EH (cell line): ENCODE measurements around the gene U2AF1L4.
"Not testable (repeated sequence)": the region's sequence is repeated elsewhere in the genome, so short reads cannot be mapped to it uniquely, and the experiment has no call there.

Source experiments
- DNase-seq: peaks from one replicate; pipeline ENCODE4 v3.0.0-alpha.2; 2015; ENCODE audit warnings: low read depth

The U2AF1L4 gene

DNA sequence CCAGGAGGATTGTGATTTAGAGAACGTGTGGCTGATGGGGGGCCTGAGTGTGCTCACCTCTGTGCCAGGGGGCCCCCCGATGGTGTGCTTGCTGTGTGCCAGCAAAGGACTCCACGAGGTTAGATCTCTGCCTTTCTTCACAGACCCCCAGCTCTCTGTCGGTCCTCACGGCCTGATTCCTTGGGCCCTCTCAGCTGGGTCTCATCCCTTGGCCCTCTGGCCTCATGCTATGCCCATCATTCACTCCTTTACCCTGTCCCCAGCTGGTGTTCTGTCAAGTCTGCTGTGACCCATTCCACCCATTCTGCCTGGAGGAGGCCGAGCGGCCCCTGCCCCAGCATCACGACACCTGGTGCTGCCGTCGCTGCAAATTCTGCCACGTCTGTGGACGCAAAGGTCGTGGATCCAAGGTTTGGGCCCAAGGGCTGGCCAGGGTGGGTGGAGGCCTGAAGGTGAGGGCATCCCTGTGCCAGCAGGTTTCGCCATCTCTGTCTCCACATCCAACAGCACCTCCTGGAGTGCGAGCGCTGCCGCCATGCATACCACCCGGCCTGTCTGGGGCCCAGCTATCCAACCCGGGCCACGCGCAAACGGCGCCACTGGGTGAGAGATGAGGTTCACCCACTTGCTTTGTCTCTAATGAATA lies 19.9 kb downstream of the U2AF1L4 start:
- DNase-seq, result no peak

DNA sequence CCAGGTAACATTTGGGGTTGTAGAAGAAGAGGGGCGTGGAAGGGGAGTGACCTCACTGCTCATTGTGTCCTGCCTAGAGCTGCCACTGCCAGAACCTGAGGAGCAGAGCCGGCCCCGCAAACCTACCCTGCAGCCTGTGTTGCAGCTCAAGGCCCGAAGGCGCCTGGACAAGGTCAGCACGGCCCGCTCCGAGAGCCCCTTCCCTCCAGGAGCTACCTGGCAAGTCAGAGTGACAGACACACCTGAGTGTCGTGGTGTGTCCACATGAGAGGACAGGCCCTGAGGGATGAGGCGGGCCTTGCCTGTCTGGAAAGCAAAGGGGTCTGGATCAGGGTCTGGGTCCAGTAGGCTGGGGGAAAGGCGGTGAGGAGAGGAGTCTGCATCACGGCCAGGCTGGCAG lies 20.7 kb downstream of the U2AF1L4 start:
- DNase-seq, result no peak

GRCh38 chr19:35724132-35724531 lies 21.1 kb downstream of the U2AF1L4 start:
- not testable (repeated sequence) for DNase-seq

DNA sequence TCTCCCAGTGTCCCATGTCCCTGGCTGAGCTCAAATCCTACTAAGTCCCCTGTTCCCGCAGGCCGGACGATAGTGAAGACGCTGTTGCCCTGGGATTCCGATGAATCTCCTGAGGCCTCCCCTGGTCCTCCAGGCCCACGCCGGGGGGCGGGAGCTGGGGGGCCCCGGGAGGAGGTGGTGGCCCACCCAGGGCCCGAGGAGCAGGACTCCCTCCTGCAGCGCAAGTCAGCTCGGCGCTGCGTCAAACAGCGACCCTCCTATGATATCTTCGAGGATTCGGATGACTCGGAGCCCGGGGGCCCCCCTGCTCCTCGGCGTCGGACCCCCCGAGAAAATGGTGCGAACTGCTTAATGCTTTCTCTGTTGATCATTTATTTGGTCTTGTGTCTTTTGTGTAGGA lies 21.5 kb downstream of the U2AF1L4 start:
- DNase-seq, result no peak

DNA sequence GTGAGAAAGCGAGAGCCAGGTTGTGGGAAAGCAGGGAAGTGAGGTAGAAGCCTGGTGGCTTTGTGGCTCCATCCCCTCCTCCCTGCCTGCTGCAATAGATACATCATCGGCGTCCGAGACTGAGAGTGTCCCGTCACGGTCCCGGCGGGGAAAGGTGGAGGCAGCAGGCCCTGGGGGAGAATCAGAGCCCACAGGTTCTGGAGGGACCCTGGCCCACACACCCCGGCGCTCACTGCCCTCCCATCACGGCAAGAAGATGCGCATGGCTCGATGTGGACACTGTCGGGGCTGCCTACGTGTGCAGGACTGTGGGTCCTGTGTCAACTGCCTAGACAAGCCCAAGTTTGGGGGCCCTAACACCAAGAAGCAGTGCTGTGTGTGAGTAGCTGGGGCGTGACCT lies 22.3 kb downstream of the U2AF1L4 start:
- DNase-seq, result no peak

- DNase-seq, result no peak
Observed at GRCh38 chr19:35722461-35722860, 22.8 kb downstream of the U2AF1L4 start.

GRCh38 chr19:35721374-35721773 lies 23.8 kb downstream of the U2AF1L4 start:
- DNase-seq, result no peak

DNA sequence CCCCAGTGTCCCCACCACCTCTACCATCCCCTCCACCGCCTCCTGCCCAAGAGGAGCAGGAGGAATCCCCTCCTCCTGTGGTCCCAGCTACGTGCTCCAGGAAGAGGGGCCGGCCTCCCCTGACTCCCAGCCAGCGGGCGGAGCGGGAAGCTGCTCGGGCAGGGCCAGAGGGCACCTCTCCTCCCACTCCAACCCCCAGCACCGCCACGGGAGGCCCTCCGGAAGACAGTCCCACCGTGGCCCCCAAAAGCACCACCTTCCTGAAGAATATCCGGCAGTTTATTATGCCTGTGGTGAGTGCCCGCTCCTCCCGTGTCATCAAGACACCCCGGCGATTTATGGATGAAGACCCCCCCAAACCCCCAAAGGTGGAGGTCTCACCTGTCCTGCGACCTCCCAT lies 24.6 kb downstream of the U2AF1L4 start:
- DNase-seq, result no peak

DNA sequence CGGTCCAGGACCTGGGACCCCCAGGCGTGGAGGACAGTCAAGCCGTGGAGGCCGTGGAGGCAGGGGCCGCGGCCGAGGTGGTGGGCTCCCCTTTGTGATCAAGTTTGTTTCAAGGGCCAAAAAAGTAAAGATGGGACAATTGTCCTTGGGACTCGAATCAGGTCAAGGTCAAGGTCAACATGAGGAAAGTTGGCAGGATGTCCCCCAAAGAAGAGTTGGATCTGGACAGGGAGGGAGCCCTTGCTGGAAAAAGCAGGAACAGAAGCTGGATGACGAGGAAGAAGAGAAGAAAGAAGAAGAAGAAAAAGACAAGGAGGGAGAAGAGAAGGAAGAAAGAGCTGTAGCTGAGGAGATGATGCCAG lies 25.1 kb downstream of the U2AF1L4 start:
- no peak for DNase-seq

GRCh38 chr19:35719402-35720162 lies 25.6 kb downstream of the U2AF1L4 start:
- DNase-seq, result no peak

DNA sequence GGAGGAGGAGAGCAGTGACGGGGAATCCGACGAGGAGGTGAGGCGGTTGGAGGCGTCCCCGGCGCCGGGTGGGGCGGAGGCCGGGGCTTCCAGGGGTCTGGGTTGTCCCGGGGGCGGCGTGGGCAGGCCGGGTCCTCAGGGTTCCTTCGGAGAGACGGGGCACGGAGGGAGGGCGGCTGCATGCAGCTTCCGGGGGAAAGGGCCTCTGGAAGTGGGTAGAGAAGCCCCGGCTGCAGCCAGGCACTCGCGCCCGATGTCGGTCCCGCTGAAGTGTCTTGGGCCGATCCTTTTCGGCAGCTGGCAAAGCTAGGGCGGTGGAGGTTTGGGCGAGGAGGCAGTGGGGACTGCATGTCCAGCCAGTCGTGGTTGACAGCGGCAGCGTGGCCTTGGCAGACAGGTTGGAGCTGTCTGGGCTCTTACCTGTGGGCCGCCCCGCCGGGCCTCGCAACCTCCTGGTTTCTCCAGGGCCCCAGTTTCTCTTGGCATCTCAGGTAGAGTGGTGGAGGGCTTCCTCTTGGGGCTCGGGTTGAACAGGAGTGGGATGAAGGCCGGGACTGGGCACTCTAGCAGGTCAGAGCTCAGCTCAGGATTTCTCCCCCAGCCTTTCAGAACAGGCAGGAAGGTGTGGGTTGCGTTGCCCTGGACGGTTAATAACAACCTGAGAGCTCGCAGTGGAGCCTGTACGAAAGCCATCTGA lies 26.7 kb downstream of the U2AF1L4 start:
- peak; percentile 47 for DNase-seq

DNA sequence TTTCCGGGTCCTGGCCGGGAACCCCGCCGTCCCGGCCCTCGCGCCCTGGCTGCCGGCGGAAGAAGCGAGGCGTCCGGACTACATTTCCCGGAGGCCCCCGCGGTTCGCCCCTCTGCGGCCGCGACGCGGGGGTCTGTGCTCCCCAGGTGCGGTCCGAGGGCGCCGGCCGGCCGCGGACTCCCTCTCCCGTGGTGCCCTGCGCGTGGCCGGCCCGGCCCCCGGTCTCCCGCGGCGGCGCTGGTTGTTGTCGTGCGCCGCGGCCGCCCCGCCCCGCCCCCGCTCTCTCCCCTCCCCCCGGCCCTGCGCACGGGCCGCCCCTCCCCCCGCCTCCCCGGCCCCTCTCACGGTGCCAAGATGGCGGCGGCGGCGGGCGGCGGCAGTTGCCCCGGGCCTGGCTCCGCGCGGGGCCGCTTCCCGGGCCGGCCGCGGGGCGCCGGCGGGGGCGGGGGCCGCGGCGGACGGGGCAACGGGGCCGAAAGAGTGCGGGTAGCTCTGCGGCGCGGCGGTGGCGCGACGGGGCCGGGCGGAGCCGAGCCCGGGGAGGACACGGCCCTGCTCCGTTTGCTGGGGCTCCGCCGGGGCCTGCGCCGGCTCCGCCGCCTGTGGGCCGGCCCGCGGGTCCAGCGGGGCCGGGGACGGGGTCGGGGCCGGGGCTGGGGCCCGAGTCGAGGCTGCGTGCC lies 27.4 kb downstream of the U2AF1L4 start, which contains the start of gene KMT2B:
TSS of gene KMT2B (plus strand) at position 339 of the 680 bp plus-strand sequence. CDS start at position 355, 16 bp downstream.
- no peak for DNase-seq

GRCh38 chr19:35716801-35717664 lies 28.2 kb downstream of the U2AF1L4 start:
- peak; percentile 97 for DNase-seq

GRCh38 chr19:35715981-35716800 lies 29.0 kb downstream of the U2AF1L4 start:
- DNase-seq, result peak; percentile 58

DNA sequence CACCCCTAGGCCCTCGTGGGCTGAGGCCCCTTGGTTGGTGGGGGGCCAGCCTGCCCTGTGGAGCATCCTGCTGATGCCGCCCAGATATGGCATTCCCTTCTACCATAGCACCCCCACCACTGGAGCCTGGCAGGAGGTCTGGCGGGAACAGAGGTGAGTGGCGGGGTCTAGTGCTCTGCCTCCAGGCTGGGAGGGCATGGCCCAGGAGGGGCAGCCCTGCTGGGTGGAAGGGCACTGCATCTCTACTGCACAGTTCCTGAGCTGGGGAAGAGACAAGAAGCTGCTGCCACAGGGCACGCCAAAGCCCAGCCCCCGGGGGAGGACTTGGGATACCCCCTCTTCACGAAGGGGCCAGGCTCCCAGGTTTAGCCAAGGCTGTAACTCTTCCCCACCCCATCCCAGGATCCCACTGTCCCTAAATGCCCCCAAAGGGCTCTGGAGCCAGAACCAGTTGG lies 29.8 kb downstream of the U2AF1L4 start:
- no peak for DNase-seq

- no peak for DNase-seq
Observed at GRCh38 chr19:35714601-35715354, 30.4 kb downstream of the U2AF1L4 start.

DNA sequence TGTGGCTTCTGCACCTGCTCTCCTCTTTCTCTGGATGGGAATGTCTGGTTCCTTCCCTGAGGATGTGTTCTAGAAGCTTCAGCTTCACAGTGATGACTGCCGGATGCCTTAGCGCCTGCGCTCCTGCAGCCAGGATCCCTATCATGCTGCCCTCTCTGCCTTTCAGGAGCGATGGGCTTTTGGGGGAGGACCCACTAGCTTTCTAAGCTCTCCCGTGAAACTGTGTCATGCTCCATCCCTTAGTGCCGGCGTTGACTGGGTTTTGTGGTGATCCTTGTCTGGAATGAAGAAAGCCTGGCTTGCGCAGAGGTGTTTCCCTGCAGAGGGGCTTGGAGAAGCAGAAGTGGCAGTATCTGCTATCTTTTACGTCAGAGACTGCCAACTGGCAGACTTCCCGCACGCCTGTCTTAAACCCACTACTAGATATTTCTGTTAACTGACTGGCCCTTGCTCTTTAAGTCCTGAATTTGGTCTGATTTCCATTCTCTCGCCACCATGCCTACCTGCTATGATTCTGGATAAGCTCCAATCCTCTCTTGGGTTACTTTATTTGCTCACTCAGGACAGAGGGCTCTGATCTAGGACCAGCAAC lies 31.2 kb downstream of the U2AF1L4 start:
- DNase-seq, result no peak

GRCh38 chr19:35713506-35713850 lies 31.7 kb downstream of the U2AF1L4 start:
- DNase-seq, result no peak
